Activated CD4-positive, alpha-beta T cell treated with anti-CD3 and anti-CD28 coated beads, Interleukin-2, amount 10 ng/mL, durations not matched to agents 7 days and 5 days (primary cell): Measurements from ENCODE around the gene KRTAP17-1. TPM values are rescaled to one million over a fixed set of nuclear protein-coding genes. Genes with fewer than 3 reads are reported as not detected.

Source experiments
- CTCF ChIA-PET: fragments of 350-600 bp; sonication (Branson Sonifier 250); formaldehyde crosslinking; loops from one replicate; lab custom pipeline; 2021; ENCODE audit warnings: antibody characterized with exemption; lab: Charles Lee
- POLR2A ChIA-PET: fragments of 350-600 bp; sonication (Branson Sonifier 250); formaldehyde crosslinking; loops from one replicate; lab custom pipeline; 2021; ENCODE audit warnings: antibody characterized with exemption; lab: Charles Lee
- DNase-seq: peaks from one replicate; pipeline ENCODE4 v3.0.0-alpha.2; 2020
- H3K27ac Mint-ChIP-seq: one replicate; pipeline ENCODE4 v1.8.0; 2021; ENCODE audit warnings: mild to moderate bottlenecking, moderate library complexity, mixed read lengths
- H3K27me3 Mint-ChIP-seq: one replicate; pipeline ENCODE4 v1.8.0; 2021; ENCODE audit warnings: mixed read lengths
- H3K36me3 Mint-ChIP-seq: one replicate; pipeline ENCODE4 v1.8.0; 2021; ENCODE audit warnings: low read depth, mixed read lengths
- H3K4me1 Mint-ChIP-seq: one replicate; pipeline ENCODE4 v1.8.0; 2021; ENCODE audit warnings: mixed read lengths
- H3K4me3 Mint-ChIP-seq: one replicate; pipeline ENCODE4 v1.8.0; 2021; ENCODE audit warnings: mild to moderate bottlenecking, moderate library complexity, mixed read lengths
- H3K9me3 Mint-ChIP-seq: one replicate; pipeline ENCODE4 v1.8.0; 2021; ENCODE audit warnings: mixed read lengths
- total RNA-seq, 2 experiments: library from RNA; stranded (reverse); gene quantifications; one replicate each; pipeline ENCODE4 v1.2.3, GENCODE V29; 2021

The KRTAP17-1 gene
- total RNA-seq, 2 experiments from 2014 or later, result not detected

GRCh38 chr17:41340934-41341861 is 25.7 kb upstream of the KRTAP17-1 start:
- POLR2A ChIA-PET, result interaction anchor here (1.1 kb wide), 1 partner anchor 347 kb away, joined by 3 read pairs; the partner anchor contains the start of gene EIF1
- DNase-seq, result peak; percentile 82
- Mint-ChIP-seq H3K4me3 (peak overlapping the region; percentile 40), H3K4me1 (peaks cover 58% of the 10 kb centered on the region), H3K36me3 (peaks cover 29% of the 10 kb centered on the region), H3K27me3 (peaks cover 8% of the 10 kb centered on the region), H3K27ac (peak overlapping the region; percentile 92), H3K9me3 (peaks cover 14% of the 10 kb centered on the region)
- CTCF ChIA-PET, result interaction anchor here (0.7 to 1.5 kb wide), 3 partner anchors 19 to 66 kb away, joined by 3 to 4 read pairs (median 4); no protein-coding TSS in a partner anchor

- Mint-ChIP-seq H3K9me3 (peaks cover 12% of the 10 kb centered on the region), H3K27ac (peak overlapping the region; percentile 92), H3K36me3 (peaks cover 29% of the 10 kb centered on the region), H3K4me3 (peak overlapping the region; percentile 6), H3K27me3 (peaks cover 8% of the 10 kb centered on the region), H3K4me1 (peaks cover 65% of the 10 kb centered on the region)
- CTCF ChIA-PET, result interaction anchor here (1.4 to 2.4 kb wide), 3 partner anchors 11 to 67 kb away, joined by 4 to 6 read pairs (median 4); no protein-coding TSS in a partner anchor
- DNase-seq, result no peak
- POLR2A ChIA-PET, result interaction anchor here (1.1 kb wide), 1 partner anchor 348 kb away, joined by 3 read pairs; the partner anchor contains the start of gene EIF1
These were observed 25.0 kb upstream of the KRTAP17-1 start for GRCh38 chr17:41340494-41340893.

- no peak for DNase-seq
- H3K27ac Mint-ChIP-seq, result peak overlapping the region; percentile 92
- H3K27me3 Mint-ChIP-seq, result peaks cover 5% of the 10 kb centered on the region
- POLR2A ChIA-PET, result no interaction called here
- CTCF ChIA-PET, result interaction anchor here (1.2 to 2.4 kb wide), 3 partner anchors 10 to 94 kb away, joined by 3 to 6 read pairs (median 4); no protein-coding TSS in a partner anchor
- peaks cover 12% of the 10 kb centered on the region for H3K9me3 Mint-ChIP-seq
- peaks cover 29% of the 10 kb centered on the region for H3K36me3 Mint-ChIP-seq
- peaks cover 71% of the 10 kb centered on the region for H3K4me1 Mint-ChIP-seq
- H3K4me3 Mint-ChIP-seq, result peak overlapping the region; percentile 14
These were observed 24.2 kb upstream of the KRTAP17-1 start for GRCh38 chr17:41339571-41340172.

GRCh38 chr17:41338961-41339485 is 23.5 kb upstream of the KRTAP17-1 start:
- peak overlapping the region; percentile 16 for H3K4me3 Mint-ChIP-seq
- H3K36me3 Mint-ChIP-seq, result peaks cover 27% of the 10 kb centered on the region
- ChIA-PET CTCF (interaction anchor here (1.2 to 2.4 kb wide), 2 partner anchors 10 to 95 kb away, joined by 3 to 6 read pairs; no protein-coding TSS in a partner anchor), POLR2A (no interaction called here)
- peak overlapping the region; percentile 92 for H3K27ac Mint-ChIP-seq
- DNase-seq, result peak; percentile 61
- H3K4me1 Mint-ChIP-seq, result peaks cover 74% of the 10 kb centered on the region
- H3K27me3 Mint-ChIP-seq, result peaks cover 5% of the 10 kb centered on the region
- peaks cover 12% of the 10 kb centered on the region for H3K9me3 Mint-ChIP-seq

GRCh38 chr17:41335747-41336146 is 20.2 kb upstream of the KRTAP17-1 start:
- POLR2A ChIA-PET, result no interaction called here
- CTCF ChIA-PET, result interaction anchor here (1.2 kb wide), 1 partner anchor 10 kb away, joined by 3 read pairs; no protein-coding TSS in a partner anchor
- no peak for DNase-seq
- peaks cover 49% of the 10 kb centered on the region for H3K4me1 Mint-ChIP-seq
- peaks cover 6% of the 10 kb centered on the region for H3K36me3 Mint-ChIP-seq
- peak overlapping the region; percentile 74 for H3K27ac Mint-ChIP-seq
- no peak overlapping the region for H3K4me3 Mint-ChIP-seq
- no peaks in the 10 kb centered on the region for H3K27me3 Mint-ChIP-seq
- H3K9me3 Mint-ChIP-seq, result no peaks in the 10 kb centered on the region

- Mint-ChIP-seq H3K9me3 (no peaks in the 10 kb centered on the region), H3K36me3 (peaks cover 5% of the 10 kb centered on the region), H3K4me3 (no peak overlapping the region), H3K4me1 (peaks cover 38% of the 10 kb centered on the region), H3K27me3 (no peaks in the 10 kb centered on the region), H3K27ac (peak overlapping the region; percentile 41)
- DNase-seq, result no peak
- CTCF ChIA-PET, result interaction anchor here (0.5 kb wide), 1 partner anchor 631 kb away, joined by 3 read pairs; the partner anchor contains the start of gene KRT24
- POLR2A ChIA-PET, result no interaction called here
These were observed 19.1 kb upstream of the KRTAP17-1 start for GRCh38 chr17:41334385-41335305.

- H3K9me3 Mint-ChIP-seq, result no peaks in the 10 kb centered on the region
- DNase-seq, result no peak
- ChIA-PET POLR2A (no interaction called here), CTCF (interaction anchor here (1.1 kb wide), 1 partner anchor 15 kb away, joined by 3 read pairs; no protein-coding TSS in a partner anchor)
- H3K4me1 Mint-ChIP-seq, result peaks cover 30% of the 10 kb centered on the region
- H3K4me3 Mint-ChIP-seq, result no peak overlapping the region
- H3K27me3 Mint-ChIP-seq, result no peaks in the 10 kb centered on the region
- peak overlapping the region; percentile 74 for H3K27ac Mint-ChIP-seq
- H3K36me3 Mint-ChIP-seq, result no peaks in the 10 kb centered on the region
These were observed 18.3 kb upstream of the KRTAP17-1 start for GRCh38 chr17:41333836-41334235.

- Mint-ChIP-seq H3K27ac (peak overlapping the region; percentile 22), H3K9me3 (no peaks in the 10 kb centered on the region), H3K27me3 (no peaks in the 10 kb centered on the region), H3K36me3 (no peaks in the 10 kb centered on the region), H3K4me3 (no peak overlapping the region), H3K4me1 (peaks cover 24% of the 10 kb centered on the region)
- ChIA-PET POLR2A (no interaction called here), CTCF (interaction anchor here (0.9 to 1.1 kb wide), 2 partner anchors 11 to 16 kb away, joined by 3 to 6 read pairs; no protein-coding TSS in a partner anchor)
- DNase-seq, result no peak
These were observed 17.6 kb upstream of the KRTAP17-1 start for GRCh38 chr17:41333098-41333497.

GRCh38 chr17:41332239-41332638 is 16.7 kb upstream of the KRTAP17-1 start:
- ChIA-PET POLR2A (no interaction called here), CTCF (interaction anchor here (0.9 to 1.6 kb wide), 2 partner anchors 10 to 316 kb away, joined by 3 to 5 read pairs; no protein-coding TSS in a partner anchor)
- H3K9me3 Mint-ChIP-seq, result no peaks in the 10 kb centered on the region
- DNase-seq, result no peak
- H3K36me3 Mint-ChIP-seq, result no peaks in the 10 kb centered on the region
- peaks cover 20% of the 10 kb centered on the region for H3K4me1 Mint-ChIP-seq
- no peaks in the 10 kb centered on the region for H3K27me3 Mint-ChIP-seq
- no peak overlapping the region for H3K4me3 Mint-ChIP-seq
- no peak overlapping the region for H3K27ac Mint-ChIP-seq

- H3K27me3 Mint-ChIP-seq, result no peaks in the 10 kb centered on the region
- DNase-seq, result no peak
- H3K36me3 Mint-ChIP-seq, result no peaks in the 10 kb centered on the region
- H3K4me1 Mint-ChIP-seq, result peaks cover 26% of the 10 kb centered on the region
- H3K27ac Mint-ChIP-seq, result no peak overlapping the region
- H3K9me3 Mint-ChIP-seq, result no peaks in the 10 kb centered on the region
- no peak overlapping the region for H3K4me3 Mint-ChIP-seq
- CTCF ChIA-PET, result interaction anchor here (0.9 to 1.6 kb wide), 3 partner anchors 9 to 317 kb away, joined by 3 to 5 read pairs (median 3); no protein-coding TSS in a partner anchor
- POLR2A ChIA-PET, result no interaction called here
These were observed 16.1 kb upstream of the KRTAP17-1 start for GRCh38 chr17:41331606-41332005.

- peak; percentile 29 for DNase-seq
- no peaks in the 10 kb centered on the region for H3K9me3 Mint-ChIP-seq
- H3K27ac Mint-ChIP-seq, result no peak overlapping the region
- H3K4me3 Mint-ChIP-seq, result no peak overlapping the region
- H3K36me3 Mint-ChIP-seq, result no peaks in the 10 kb centered on the region
- no peaks in the 10 kb centered on the region for H3K27me3 Mint-ChIP-seq
- peaks cover 22% of the 10 kb centered on the region for H3K4me1 Mint-ChIP-seq
- ChIA-PET POLR2A (no interaction called here), CTCF (interaction anchor here (0.7 to 1.1 kb wide), 2 partner anchors 10 to 645 kb away, joined by 3 to 6 read pairs; no protein-coding TSS in a partner anchor)
These were observed 13.9 kb upstream of the KRTAP17-1 start for GRCh38 chr17:41329279-41329948.
